HG02840 (cell line): ENCODE measurements around the gene ROR2.
"Not testable (repeated sequence)": the region's sequence is repeated elsewhere in the genome, so short reads cannot be mapped to it uniquely, and the experiment has no call there.

Experiments used
- ATAC-seq: cut with Tn5 transposase; IDR thresholded peaks from one replicate; pipeline ENCODE4 v1.9.1; 2021; ENCODE audit warnings: mild to moderate bottlenecking, moderate library complexity, moderate number of reproducible peaks; ENCODE audit not compliant: unreplicated experiment, low FRiP score

Gene ROR2

GRCh38 chr9:91949946-91950664 lies at the start of gene ROR2:
Gene ROR2 (minus strand): TSS chr9:91950228.
- ATAC-seq: no peak

- ATAC-seq: no peak
Measured at GRCh38 chr9:91995000-91995655, 45.1 kb upstream of the ROR2 start.

GRCh38 chr9:91994422-91994821 lies 44.4 kb upstream of the ROR2 start:
- ATAC-seq: no peak

- ATAC-seq: no peak
Measured at GRCh38 chr9:91992461-91993041, 42.5 kb upstream of the ROR2 start.

- no peak for ATAC-seq
Measured at GRCh38 chr9:91991721-91992341, 41.8 kb upstream of the ROR2 start.

- ATAC-seq: no peak
Measured at GRCh38 chr9:91986248-91986647, 36.2 kb upstream of the ROR2 start.

GRCh38 chr9:91985692-91986091 lies 35.7 kb upstream of the ROR2 start:
- ATAC-seq: no peak

- ATAC-seq: no peak
Measured at GRCh38 chr9:91978740-91979414, 28.8 kb upstream of the ROR2 start.

- not testable (repeated sequence) for ATAC-seq
Measured at GRCh38 chr9:91975254-91975653, 25.2 kb upstream of the ROR2 start.

- ATAC-seq: no peak
Measured at GRCh38 chr9:91972711-91973110, 22.7 kb upstream of the ROR2 start.

GRCh38 chr9:91972076-91972626 lies 22.1 kb upstream of the ROR2 start:
- ATAC-seq: no peak

- ATAC-seq: no peak
Measured at GRCh38 chr9:91967259-91967658, 17.2 kb upstream of the ROR2 start.

- no peak for ATAC-seq
Measured at GRCh38 chr9:91966503-91966902, 16.5 kb upstream of the ROR2 start.

GRCh38 chr9:91963711-91964240 lies 13.7 kb upstream of the ROR2 start:
- no peak for ATAC-seq

- no peak for ATAC-seq
Measured at GRCh38 chr9:91960367-91960766, 10.3 kb upstream of the ROR2 start.

GRCh38 chr9:91958174-91958573 lies 8.1 kb upstream of the ROR2 start:
- no peak for ATAC-seq

- ATAC-seq: no peak
Measured at GRCh38 chr9:91954841-91955471, 4.9 kb upstream of the ROR2 start.

GRCh38 chr9:91953718-91954117 lies 3.7 kb upstream of the ROR2 start:
- no peak for ATAC-seq

GRCh38 chr9:91951944-91952520 lies 2.0 kb upstream of the ROR2 start:
- no peak for ATAC-seq
